NK-92 (cell line): ENCODE data around the gene MEGF11.

Experiments used
- DNase-seq: peaks from one replicate; lab custom pipeline; 2025; ENCODE audit not compliant: unreplicated experiment; lab: John Stamatoyannopoulos, UW

Gene MEGF11

GRCh38 chr15:65925338-65925737 lies 328.2 kb downstream of the MEGF11 start:
- DNase-seq: no peak

DNA sequence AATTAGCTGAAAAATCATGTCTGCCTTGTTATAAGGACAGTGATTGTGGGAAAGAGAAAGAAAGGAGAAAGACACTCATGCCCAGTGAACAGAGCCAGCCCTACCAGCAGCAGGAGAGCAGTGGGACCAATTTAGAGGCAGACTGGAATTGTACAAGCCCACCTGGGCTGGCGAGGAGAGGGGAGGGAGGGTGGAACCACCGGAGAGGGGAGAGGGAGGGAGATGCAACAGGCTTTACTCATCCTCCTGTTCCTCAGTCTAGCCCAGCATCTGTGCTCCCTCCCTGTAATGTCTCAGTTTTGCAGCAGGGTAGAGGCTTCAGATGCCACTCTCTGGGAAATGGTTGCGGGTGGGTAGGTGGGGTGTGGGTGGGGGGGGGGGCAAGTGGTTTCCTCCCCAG lies 329.5 kb downstream of the MEGF11 start:
- no peak for DNase-seq

GRCh38 chr15:65923264-65923663 lies 330.3 kb downstream of the MEGF11 start:
- DNase-seq: no peak

GRCh38 chr15:65922621-65923020 lies 330.9 kb downstream of the MEGF11 start:
- no peak for DNase-seq

GRCh38 chr15:65921780-65922179 lies 331.8 kb downstream of the MEGF11 start:
- DNase-seq: no peak

DNA sequence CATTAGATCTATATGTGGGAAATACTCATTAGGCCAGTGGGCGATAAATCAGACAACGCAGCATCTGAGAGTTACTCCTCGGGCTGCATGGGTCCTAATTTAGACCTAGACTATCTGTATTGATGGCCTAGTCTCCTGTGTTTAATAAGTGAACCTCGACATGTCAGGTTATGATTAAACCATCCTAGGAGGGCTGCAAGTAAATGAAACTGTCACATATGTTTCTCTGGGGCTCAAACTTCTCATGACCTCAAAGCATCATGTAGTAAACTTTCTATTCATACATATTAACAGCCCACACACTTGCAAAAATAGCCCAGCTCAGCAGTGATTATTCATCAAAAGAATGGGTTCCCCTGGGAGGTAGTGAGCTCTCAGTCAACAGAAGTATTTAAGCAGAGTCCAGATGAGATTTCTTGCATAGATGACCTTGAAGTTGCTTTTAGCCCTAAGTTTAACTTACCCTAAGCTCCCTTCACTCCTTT lies 332.7 kb downstream of the MEGF11 start:
- DNase-seq: no peak

DNA sequence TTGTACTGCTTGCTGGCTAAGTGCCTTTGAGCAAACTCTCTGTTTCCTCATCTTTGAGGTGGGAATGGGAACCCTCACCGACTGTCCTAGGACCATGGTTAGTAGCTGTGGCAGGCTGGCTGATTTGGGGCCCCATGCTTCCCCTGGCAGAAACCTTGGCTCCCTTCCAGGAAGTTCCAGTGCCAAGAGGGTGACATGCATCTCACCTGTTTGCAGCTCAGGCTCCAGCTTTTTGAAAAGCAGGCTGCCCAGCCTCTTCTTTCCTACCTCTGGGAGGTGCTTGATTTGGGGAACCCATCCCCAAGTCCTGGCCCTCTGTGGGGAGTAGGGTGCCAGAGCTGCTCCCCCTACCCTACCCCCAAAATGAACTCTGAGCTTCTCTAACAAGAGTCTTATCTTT lies 333.4 kb downstream of the MEGF11 start:
- DNase-seq: no peak

DNA sequence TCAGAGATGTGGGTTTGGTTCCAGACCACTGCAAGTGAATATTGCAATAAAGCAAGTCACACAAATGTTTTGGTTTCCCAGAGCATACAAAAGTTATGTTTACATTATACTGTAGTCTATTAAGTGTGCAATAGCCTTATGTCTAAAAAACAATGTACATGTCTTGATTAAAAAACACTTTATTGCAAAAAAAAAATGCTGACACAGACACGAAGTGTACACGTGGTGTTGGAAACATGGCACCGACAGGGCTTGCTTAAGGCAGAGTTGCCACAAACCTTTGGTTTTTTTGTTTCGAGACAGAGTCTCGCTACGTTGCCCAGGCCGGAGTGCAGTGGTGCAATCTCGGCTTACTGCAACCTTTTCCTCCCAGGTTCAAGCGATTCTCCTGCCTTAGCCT lies 334.2 kb downstream of the MEGF11 start:
- DNase-seq: no peak

- no peak for DNase-seq
Observed at GRCh38 chr15:65918945-65919344, 334.6 kb downstream of the MEGF11 start.

DNA sequence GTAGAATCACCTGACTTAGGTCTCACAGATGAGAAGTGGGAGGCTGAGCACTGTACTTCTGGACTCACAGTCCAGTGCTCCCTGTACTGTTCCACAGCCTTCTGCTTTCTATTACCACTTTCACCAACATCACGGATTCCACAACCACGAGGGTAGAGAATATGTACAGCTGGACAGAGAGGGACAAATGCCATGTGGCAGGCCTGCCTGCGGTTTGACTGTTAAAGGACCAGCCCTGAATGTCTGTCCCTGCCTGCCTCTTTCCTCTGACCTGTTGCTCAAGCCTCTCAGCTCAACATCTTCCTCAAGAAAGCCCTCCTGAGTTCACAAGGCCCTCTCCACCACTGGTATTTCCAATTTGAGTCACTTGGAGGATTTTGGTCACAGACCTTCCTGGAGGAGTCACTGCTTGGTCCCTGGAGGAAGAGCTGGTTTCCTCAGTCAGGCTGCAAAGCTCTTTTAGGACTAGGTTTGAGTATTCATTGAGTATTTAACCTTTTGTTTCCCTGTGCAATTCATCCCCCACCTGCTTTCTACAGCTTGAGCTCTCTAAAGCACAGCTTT lies 335.1 kb downstream of the MEGF11 start:
- DNase-seq: no peak

DNA sequence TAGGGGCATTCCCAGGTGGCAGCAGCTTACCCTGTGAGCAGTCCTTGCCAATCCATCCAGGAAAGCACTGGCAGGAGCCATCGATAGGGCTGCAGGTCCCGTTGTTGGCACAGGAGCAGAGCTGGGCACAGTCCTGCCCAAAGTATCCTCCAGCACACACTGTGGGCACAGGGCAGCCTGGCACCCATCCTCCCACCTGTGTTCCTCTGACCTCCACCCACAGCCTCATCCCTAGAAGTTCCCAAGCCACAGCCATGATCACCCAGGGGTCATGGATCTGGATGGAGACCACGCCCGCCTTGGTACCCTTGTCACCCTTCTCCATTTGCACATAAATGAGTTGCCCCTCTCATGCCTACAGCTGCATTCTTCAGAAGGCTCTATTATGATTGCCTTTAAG lies 335.6 kb downstream of the MEGF11 start:
- no peak for DNase-seq

GRCh38 chr15:65917407-65917756 lies 336.2 kb downstream of the MEGF11 start:
- no peak for DNase-seq

- DNase-seq: no peak
Observed at GRCh38 chr15:65916664-65917406, 336.7 kb downstream of the MEGF11 start.

DNA sequence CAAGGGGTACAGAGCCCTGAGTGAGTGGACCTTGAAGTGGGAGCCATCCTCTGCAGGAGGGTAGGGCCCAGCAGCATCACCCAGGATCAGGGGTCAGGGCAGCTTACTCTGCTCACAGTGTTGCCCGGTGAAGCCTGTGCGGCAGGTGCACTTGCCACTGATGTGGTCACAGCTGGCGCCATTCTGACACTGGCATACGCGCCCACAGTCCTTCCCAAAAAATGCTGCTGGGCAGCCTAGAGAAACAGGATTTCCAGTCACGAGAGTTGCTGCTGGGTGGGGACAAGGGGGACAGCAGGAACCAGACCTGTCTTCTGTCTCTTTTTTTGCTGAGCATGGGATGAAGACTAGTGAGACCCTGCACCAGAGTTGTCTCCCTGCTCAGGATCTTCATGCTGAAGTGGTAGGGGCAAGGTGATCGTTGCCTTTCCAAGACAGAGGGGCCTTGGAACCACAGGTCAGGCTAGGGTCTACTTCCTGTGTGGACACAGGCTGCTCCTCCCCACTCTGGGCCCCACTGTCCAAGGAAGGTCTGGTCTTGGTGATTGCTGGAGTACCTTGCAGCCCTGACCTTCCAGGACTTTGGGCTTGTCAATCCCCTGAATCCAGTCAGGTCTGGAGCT lies 337.4 kb downstream of the MEGF11 start:
- no peak for DNase-seq

- DNase-seq: no peak
Observed at GRCh38 chr15:65914981-65915925, 338.3 kb downstream of the MEGF11 start.

DNA sequence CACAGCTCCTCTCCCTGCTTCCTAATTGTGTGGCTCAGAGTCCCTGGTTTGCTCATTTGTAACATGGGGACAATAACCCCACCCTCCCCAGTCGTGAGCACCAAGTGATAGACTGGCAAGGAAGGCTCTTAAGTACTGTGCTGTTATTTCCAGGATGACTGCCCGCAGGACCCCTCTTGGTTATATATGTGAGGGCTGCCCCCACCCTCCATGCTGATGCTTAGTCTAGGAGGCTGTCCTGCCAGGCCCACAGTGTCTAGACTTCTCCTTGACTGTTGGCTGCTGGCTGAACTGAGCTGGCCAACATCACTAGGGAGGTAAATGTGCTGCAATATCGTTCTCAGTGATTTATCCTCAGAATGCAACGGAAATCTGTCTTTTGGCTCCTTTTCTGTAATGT lies 339.2 kb downstream of the MEGF11 start:
- DNase-seq: no peak

GRCh38 chr15:65913631-65914199 lies 339.8 kb downstream of the MEGF11 start:
- DNase-seq: no peak

DNA sequence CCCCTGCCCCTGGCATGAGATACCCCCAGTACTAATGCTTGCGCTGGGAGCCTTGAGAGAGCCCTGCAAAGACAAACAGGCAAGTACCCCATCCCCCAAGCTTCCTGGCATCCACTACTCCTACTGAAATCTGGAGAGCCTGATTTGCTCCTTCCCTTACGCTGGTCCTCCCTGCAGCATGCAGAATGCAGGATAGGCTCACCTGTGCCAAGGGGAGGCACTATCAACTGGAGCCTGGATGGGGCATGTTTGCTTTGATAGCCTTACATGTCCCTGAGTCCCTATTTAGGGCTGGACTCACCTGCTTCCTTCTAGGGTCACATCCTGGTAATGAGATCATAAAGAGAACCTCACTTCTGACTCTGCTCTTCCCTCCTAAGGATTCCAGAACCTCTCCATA lies 341.3 kb downstream of the MEGF11 start:
- no peak for DNase-seq

- no peak for DNase-seq
Observed at GRCh38 chr15:65910341-65910740, 343.2 kb downstream of the MEGF11 start.

- DNase-seq: no peak
Observed at GRCh38 chr15:65909831-65910230, 343.7 kb downstream of the MEGF11 start.

GRCh38 chr15:65908876-65909275 lies 344.7 kb downstream of the MEGF11 start:
- DNase-seq: no peak
